ENCODE measurements around the gene P2RY12. TPM values are rescaled to one million over a fixed set of nuclear protein-coding genes. Genes with fewer than 3 reads are reported as not detected.

Gene P2RY12
- total RNA-seq, 4 donors from 2014 or later, result 0.52 to 1.1 (median 0.56) TPM; not detected in 1

GRCh38 chr3:151372063-151372820 lies 12.3 kb downstream of the P2RY12 start:
- DNase-seq, result no peak
- intact Hi-C loops (cut with DNase I; ENCODE audit: low total_unique reads), result no loop called here
- no peak for ATAC-seq
- H3K4me3 ChIP-seq, result no peak overlapping the region
- no peaks in the 10 kb centered on the region for H3K27me3 ChIP-seq
- no peak overlapping the region for H3K27ac ChIP-seq
- H3K9me3 ChIP-seq, result no peaks in the 10 kb centered on the region
- in situ Hi-C loops (cut with MboI; ENCODE audit: low sequenced_read_pairs in 4 of 4), result no loop called here
- no peak for TF ChIP-seq POLR2A (IDR thresholded peaks at IDR 0.05)
- no peak for TF ChIP-seq CTCF (IDR thresholded peaks at IDR 0.05 in 4 of 5, conservative IDR thresholded peaks at IDR 0.05 in 1 of 5)
- H3K4me1 ChIP-seq, result no peaks in the 10 kb centered on the region
- H3K36me3 ChIP-seq, result no peaks in the 10 kb centered on the region

GRCh38 chr3:151371526-151371925 lies 13.0 kb downstream of the P2RY12 start:
- Histone ChIP-seq H3K36me3 (no peaks in the 10 kb centered on the region), H3K4me1 (no peaks in the 10 kb centered on the region), H3K27me3 (no peaks in the 10 kb centered on the region), H3K4me3 (no peak overlapping the region), H3K27ac (no peak overlapping the region), H3K9me3 (no peaks in the 10 kb centered on the region)
- DNase-seq, result no peak
- no peak for ATAC-seq
- TF ChIP-seq POLR2A (IDR thresholded peaks at IDR 0.05) (no peak), CTCF (IDR thresholded peaks at IDR 0.05 in 4 of 5, conservative IDR thresholded peaks at IDR 0.05 in 1 of 5) (no peak)
- intact Hi-C loops (cut with DNase I; ENCODE audit: low total_unique reads), result no loop called here
- in situ Hi-C loops (cut with MboI; ENCODE audit: low sequenced_read_pairs in 4 of 4), result no loop called here

DNA sequence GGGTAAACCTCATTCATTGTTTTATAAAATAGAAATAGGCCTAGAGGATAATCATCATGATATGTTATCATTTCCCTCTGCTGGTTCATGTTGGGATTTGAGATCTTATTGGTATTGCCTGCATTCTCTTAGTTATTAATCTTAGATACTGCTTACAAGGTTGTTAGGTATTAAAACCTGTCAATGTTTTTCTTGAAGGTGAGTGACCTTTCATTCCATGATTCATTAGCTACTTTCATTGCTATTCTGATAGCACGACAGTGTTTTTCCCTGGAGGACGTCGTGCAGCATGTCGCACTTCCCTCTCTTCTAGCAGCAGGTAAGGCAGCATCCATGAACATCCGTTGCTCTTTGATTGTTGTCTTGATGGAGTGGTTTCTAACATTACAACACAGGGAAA lies 17.1 kb downstream of the P2RY12 start:
- in situ Hi-C loops (cut with MboI; ENCODE audit: low sequenced_read_pairs in 4 of 4), result no loop called here
- DNase-seq, result no peak

DNA sequence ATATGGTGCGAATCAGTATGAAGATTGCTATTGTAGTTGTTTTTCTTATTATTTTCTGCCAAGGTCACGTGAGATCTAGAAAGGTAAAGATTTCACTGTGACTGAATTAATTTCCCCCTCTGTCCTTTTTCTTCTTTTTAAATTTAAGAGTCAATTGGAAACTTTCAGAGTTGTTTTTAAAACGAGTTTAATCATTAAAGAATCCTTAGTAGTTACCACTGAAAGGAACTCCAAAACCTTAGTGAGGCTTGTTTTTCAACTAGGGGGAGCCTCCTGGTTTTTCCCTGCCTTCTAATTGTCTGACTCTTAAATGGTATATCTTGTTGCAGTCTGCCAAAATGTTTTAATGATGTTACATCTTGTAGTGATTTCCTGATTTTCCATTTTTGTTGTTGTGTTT lies 17.6 kb downstream of the P2RY12 start:
- no peak for TF ChIP-seq CTCF (IDR thresholded peaks at IDR 0.05 in 4 of 5, conservative IDR thresholded peaks at IDR 0.05 in 1 of 5)
- TF ChIP-seq POLR2A (IDR thresholded peaks at IDR 0.05), result no peak
- Histone ChIP-seq H3K4me1 (no peaks in the 10 kb centered on the region), H3K27ac (no peak overlapping the region), H3K9me3 (no peaks in the 10 kb centered on the region), H3K36me3 (no peaks in the 10 kb centered on the region), H3K27me3 (no peaks in the 10 kb centered on the region), H3K4me3 (no peak overlapping the region)
- intact Hi-C loops (cut with DNase I; ENCODE audit: low total_unique reads) (no loop called here), in situ Hi-C loops (cut with MboI; ENCODE audit: low sequenced_read_pairs in 4 of 4) (no loop called here)
- ATAC-seq (no peak), DNase-seq (no peak)

More for the DNA sequence above, 17.1 kb downstream of the P2RY12 start:
- H3K27ac ChIP-seq, result no peak overlapping the region
- H3K36me3 ChIP-seq, result no peaks in the 10 kb centered on the region
- intact Hi-C loops (cut with DNase I; ENCODE audit: low total_unique reads), result no loop called here
- TF ChIP-seq POLR2A (IDR thresholded peaks at IDR 0.05), result no peak
- no peak for TF ChIP-seq CTCF (IDR thresholded peaks at IDR 0.05 in 4 of 5, conservative IDR thresholded peaks at IDR 0.05 in 1 of 5)
- no peaks in the 10 kb centered on the region for H3K27me3 ChIP-seq
- no peaks in the 10 kb centered on the region for H3K9me3 ChIP-seq
- no peak for ATAC-seq
- H3K4me3 ChIP-seq, result no peak overlapping the region
- no peaks in the 10 kb centered on the region for H3K4me1 ChIP-seq
